Mesenteric fat pad (tissue), 1 donor: Measurements from ENCODE around the gene ZFHX3. TPM values are rescaled to one million over a fixed set of nuclear protein-coding genes. Genes with fewer than 3 reads are reported as not detected.

Source experiments
- DNase-seq: peaks from one replicate; pipeline ENCODE4 v3.0.0-alpha.2; 2020; ENCODE audit warnings: low spot score
- total RNA-seq: library from RNA; stranded (reverse); fragmentation: NEBNext Ultra II Directional; extraction: Animal tissue kit (Norgen Biotek cat#: 25700); gene quantifications from one replicate; pipeline ENCODE4 v1.2.1, GENCODE V29; 2021
- donor health status: DM: yes; HTN: yes; CAD: no.

The ZFHX3 gene
- total RNA-seq, 1 donor from 2014 or later = 28.8 TPM

DNA sequence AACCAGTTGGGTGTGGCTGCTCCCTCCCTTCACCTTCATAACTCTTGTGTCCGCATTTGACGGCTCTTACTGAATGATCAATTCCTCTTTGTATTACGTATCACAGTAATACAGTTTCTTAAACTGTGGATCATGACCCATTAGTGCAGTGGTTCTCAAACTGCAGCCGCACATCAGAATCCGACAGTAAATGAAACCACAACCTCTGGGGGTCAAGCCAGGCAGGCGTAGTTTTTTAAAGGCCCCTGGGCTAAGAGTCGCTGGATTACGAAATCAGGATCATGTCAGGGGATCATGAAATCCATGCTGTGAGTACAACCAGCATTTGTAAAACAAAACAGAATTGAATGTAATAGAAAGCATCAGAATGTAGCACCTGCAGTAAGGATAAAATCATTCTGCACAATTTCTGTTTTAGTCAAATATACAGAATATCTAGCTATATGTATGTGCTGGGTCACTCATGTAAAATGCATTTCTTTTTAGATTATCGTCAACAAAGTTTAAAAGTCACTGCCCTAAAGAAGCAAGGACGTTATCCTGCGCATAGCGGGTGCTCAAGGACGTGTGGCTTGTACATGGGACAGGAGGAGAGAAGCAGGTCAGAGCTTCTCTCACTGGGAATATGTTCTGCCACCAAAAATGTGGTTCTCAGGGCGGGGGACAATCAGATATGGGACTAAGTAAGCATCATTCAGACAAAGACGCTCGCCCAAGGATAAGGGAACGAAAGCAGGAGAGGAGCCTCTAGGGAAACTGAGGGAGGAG lies 113.1 kb downstream of the ZFHX3 start:
- DNase-seq = no peak

DNA sequence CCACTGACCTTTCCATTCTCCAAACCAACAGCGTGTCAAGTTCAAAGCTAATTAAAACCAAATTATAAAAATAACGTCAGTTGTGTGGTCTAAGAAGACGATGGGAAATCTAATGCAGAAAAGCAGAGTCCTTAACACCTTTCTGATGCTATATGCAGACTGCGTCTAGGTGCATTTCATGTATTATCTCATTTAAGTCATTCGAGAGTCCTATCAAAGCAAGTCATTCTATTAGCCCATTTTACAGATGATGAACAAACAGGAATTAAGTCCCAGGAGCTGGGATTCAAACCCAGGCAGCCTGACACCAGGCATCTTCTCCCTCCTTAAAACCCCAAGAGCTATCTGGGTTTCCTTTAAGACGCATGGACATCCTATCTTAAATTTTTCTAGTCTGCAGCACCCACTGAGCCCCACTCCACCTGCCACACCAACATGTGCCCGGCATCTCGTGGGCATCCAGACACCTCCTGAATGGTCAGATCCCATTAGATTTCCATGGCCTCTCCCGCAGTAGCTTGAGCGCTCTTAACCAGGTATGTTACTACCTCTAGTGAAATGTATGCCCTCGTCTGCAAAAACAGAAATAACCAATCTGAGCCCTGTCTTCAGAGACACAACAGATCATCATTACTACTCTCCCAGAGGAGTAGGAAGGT lies 115.1 kb downstream of the ZFHX3 start:
- DNase-seq = no peak

GRCh38 chr16:72932050-72932449 lies 115.9 kb downstream of the ZFHX3 start:
- no peak for DNase-seq

- no peak for DNase-seq
These were observed 117.5 kb downstream of the ZFHX3 start for GRCh38 chr16:72930396-72930795.

GRCh38 chr16:72928090-72928981 lies 119.6 kb downstream of the ZFHX3 start:
- DNase-seq = no peak

GRCh38 chr16:72927199-72928089 lies 120.5 kb downstream of the ZFHX3 start:
- no peak for DNase-seq

GRCh38 chr16:72926177-72927070 lies 121.5 kb downstream of the ZFHX3 start:
- no peak for DNase-seq

DNA sequence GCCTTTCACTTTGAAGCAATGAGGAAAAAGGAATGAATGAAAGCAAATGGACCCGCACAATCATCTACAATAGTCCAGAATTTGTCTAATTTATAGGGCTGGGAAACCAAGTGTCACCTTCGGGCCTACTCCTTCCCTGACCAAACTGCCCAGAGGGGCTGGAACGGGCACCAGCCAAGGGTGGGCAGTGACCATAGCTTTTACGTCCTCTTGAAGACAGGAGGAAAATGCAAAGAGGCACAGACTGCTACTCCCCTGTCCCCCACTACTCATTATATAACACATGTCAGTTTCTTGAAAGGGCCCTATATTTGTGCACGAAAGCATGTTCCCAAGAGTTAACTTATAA lies 122.3 kb downstream of the ZFHX3 start:
- DNase-seq = no peak

GRCh38 chr16:72924927-72925630 lies 122.8 kb downstream of the ZFHX3 start:
- DNase-seq = no peak

DNA sequence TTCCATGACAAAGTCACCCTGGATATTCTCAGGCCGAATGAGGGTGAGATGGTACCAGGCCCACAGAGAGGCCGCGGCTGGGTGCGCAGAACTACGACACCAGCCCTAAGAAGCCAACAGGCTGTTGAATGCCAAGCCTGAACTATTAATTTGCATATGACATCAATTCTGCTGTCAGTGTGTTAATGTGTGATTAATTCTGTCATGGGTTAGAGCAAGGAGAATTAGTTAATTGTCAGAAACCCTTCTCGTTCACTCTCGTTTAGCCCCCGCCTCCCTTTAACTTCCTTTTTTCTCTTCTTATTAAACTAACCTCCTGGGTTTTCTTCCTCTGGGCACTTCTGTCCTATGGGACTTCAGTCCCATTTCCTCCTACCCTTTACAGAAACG lies 123.4 kb downstream of the ZFHX3 start:
- no peak for DNase-seq

- DNase-seq = no peak
These were observed 124.2 kb downstream of the ZFHX3 start for GRCh38 chr16:72923757-72924156.

- DNase-seq = no peak
These were observed 125.2 kb downstream of the ZFHX3 start for GRCh38 chr16:72922714-72923113.

GRCh38 chr16:72921620-72922019 lies 126.3 kb downstream of the ZFHX3 start:
- DNase-seq = no peak

DNA sequence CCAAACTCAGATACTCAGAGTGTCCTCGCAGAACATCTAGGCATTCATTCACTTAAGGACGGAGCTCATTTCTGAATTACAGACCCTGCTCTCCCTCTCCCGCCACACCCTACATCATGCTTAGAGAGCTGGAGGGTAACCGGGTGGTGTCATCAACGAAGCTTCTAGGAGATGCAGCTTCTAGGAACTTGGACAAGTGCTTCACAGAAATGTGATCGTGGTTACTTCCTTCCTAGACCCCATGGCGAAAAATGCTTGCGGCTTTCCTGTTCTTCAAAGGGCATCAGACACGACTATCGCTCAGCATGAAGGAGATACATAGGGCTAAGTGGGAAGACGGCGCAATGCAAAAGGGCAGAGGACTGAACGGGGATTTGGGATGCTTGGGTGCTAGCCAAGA lies 126.8 kb downstream of the ZFHX3 start:
- DNase-seq = no peak

- no peak for DNase-seq
These were observed 130.9 kb downstream of the ZFHX3 start for GRCh38 chr16:72917051-72917450.

DNA sequence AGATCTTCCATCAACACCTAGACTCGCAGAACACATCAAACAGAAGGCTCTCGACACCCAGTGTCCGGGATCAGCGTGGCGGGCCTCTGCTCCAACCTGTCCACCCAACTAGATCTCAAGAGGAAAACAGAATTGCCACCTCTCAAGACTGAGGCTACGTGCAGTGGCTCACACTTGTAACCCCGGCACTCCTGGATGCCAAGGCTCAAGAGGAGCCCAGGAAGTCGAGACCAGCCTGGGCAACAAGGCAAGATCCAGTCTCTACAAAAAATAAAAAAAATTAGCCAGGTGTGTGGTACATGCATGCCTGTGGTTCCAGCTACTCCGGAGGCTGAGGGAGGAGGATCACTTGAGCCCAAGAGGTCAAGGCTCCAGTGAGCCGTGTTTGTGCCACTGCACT lies 132.6 kb downstream of the ZFHX3 start:
- DNase-seq = no peak

DNA sequence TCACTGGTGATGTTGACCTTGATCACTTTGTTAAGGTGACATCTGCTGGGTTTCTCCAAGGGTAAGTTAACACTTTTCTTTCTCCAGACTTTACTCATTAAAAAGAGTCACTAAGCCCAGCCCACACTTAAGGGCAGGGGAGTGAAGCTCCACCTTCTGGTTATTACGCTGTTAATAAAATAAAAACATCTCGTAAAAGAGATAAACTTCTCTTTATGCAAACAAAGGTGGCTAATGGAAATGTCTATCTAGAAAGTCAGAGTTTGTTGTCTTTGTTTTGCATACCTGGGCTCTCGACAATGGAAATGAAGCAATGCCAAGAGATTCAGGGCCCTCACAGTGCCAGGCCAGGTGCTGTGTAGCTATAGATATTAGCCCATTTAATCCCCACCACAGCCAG lies 134.4 kb downstream of the ZFHX3 start:
- no peak for DNase-seq

DNA sequence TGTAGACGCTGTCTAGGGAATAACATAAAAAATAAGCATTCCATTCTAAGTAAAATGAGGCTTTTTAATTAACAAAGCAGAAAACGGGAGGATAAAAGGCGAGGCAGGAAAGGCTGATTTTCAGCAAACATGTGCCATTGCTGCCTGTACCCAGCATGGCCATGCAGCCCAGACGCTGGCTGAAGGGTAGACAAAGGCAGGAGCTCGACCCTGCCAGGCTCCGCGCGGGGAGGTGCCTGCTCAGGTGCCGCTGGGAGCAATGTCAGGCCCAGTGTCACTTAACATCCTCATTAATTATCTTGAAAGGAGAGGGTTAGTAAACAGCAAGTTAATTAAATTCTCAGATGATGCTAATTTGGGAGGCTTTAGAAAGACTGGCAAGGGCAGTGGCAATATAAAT lies 136.0 kb downstream of the ZFHX3 start:
- no peak for DNase-seq

- no peak for DNase-seq
These were observed 137.1 kb downstream of the ZFHX3 start for GRCh38 chr16:72910875-72911274.
